OCI-LY3 (cell line): Measurements from ENCODE around the gene GGN.

Experiments used
- H2AFZ ChIP-seq: fragments of 200-600, 300-600 bp; shearing (Covaris generic); 2 replicates; pipeline ENCODE4 v1.6.0; 2014; ENCODE audit warnings: antibody characterized with exemption, low read depth, low read length
- H3K27ac ChIP-seq: fragments of 200-600, 300-600 bp; sonication (generic); 2 replicates; pipeline ENCODE4 v1.5.1; 2014; ENCODE audit warnings: mild to moderate bottlenecking, low read length, moderate library complexity, mixed read lengths
- H3K27me3 ChIP-seq: fragments of 200-600, 300-600 bp; sonication (generic); 2 replicates; pipeline ENCODE4 v1.6.1; 2014; ENCODE audit warnings: low read depth, low read length, mixed read lengths
- H3K36me3 ChIP-seq: fragments of 200-600, 300-600 bp; sonication (generic); replicated peaks from 2 replicates; pipeline ENCODE3; 2014; ENCODE audit warnings: low read depth, low read length, mixed read lengths
- H3K4me1 ChIP-seq: fragments of 300-600, 200-600 bp; sonication (generic); 2 replicates; pipeline ENCODE4 v1.6.1; 2014; ENCODE audit warnings: low read length, mixed read lengths
- H3K4me2 ChIP-seq: fragments of 200-600, 300-600 bp; sonication (generic); 2 replicates; pipeline ENCODE4 v1.6.1; 2014; ENCODE audit warnings: low read length, mixed read lengths
- H3K4me3 ChIP-seq: fragments of 300-600, 200-600 bp; sonication (generic); 2 replicates; pipeline ENCODE4 v1.5.1; 2014; ENCODE audit warnings: antibody characterized with exemption, mild to moderate bottlenecking, low read length, moderate library complexity
- H3K79me2 ChIP-seq: fragments of 300-600, 200-600 bp; shearing (Covaris generic); 2 replicates; pipeline ENCODE4 v1.6.1; 2014; ENCODE audit warnings: mild to moderate bottlenecking, low read length, mixed read lengths
- H3K9ac ChIP-seq: fragments of 300-600, 200-600 bp; shearing (Covaris generic); 2 replicates; pipeline ENCODE4 v1.6.0; 2014; ENCODE audit warnings: mild to moderate bottlenecking, low read length, moderate library complexity
- H3K9me3 ChIP-seq: fragments of 200-600, 300-600 bp; shearing (Covaris generic); 2 replicates; pipeline ENCODE4 v1.6.1; 2014; ENCODE audit warnings: low read length, mixed read lengths; ENCODE audit not compliant: insufficient read depth
- H4K20me1 ChIP-seq: fragments of 200-600, 300-600 bp; sonication (generic); 2 replicates; pipeline ENCODE4 v1.6.1; 2016; ENCODE audit warnings: low read length, mixed read lengths; ENCODE audit not compliant: insufficient read depth
- EZH2phosphoT487 ChIP-seq: fragments of 200-600 bp; shearing (Covaris generic); IDR thresholded peaks from 2 replicates; pipeline ENCODE4 v1.6.1; 2018; ENCODE audit warnings: antibody characterized with exemption, mixed run types, low read depth
- TF ChIP-seq, protein P1 (sequence below): fragments of 200-600, 300-600 bp; sonication (generic); IDR thresholded peaks from 2 replicates; pipeline ENCODE4 v1.5.1; 2014; ENCODE audit warnings: antibody characterized with exemption, low read length, low read depth

GGN gene

DNA sequence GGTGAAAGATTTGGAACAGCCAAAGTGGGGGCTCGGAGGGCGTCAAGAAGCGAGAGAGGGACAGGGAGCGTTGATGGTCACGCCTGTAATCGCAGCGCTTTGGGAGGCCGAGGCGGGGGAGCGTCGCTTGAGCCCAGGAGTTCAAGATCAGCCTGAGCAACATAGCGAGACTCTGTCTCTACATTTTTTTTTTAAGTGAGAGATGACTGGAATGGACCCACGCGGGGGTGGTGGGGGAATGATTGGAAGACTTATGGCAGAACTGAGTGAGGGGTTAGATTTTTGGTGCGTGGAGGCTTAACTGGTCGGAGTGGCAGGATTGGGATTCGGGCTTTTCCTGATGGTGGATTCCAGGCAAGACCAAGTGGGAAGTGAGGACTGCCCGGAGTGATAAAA is 12.7 kb downstream of the GGN start:
- no peaks in the 10 kb centered on the region for H3K27me3 ChIP-seq
- H3K4me1 ChIP-seq, result peaks cover 14% of the 10 kb centered on the region
- peak overlapping the region; percentile 58 for H3K27ac ChIP-seq
- peak overlapping the region; percentile 90 for H3K9ac ChIP-seq
- H3K79me2 ChIP-seq, result peaks cover 41% of the 10 kb centered on the region
- H3K36me3 ChIP-seq, result peaks cover 25% of the 10 kb centered on the region
- peak overlapping the region; percentile 55; the same call in 1 of the 2 replicates for H2AFZ ChIP-seq
- peaks cover 4% of the 10 kb centered on the region; the same call in 1 of the 2 replicates for H4K20me1 ChIP-seq
- no peak for TF ChIP-seq EZH2phosphoT487
- TF ChIP-seq, protein P1, sequence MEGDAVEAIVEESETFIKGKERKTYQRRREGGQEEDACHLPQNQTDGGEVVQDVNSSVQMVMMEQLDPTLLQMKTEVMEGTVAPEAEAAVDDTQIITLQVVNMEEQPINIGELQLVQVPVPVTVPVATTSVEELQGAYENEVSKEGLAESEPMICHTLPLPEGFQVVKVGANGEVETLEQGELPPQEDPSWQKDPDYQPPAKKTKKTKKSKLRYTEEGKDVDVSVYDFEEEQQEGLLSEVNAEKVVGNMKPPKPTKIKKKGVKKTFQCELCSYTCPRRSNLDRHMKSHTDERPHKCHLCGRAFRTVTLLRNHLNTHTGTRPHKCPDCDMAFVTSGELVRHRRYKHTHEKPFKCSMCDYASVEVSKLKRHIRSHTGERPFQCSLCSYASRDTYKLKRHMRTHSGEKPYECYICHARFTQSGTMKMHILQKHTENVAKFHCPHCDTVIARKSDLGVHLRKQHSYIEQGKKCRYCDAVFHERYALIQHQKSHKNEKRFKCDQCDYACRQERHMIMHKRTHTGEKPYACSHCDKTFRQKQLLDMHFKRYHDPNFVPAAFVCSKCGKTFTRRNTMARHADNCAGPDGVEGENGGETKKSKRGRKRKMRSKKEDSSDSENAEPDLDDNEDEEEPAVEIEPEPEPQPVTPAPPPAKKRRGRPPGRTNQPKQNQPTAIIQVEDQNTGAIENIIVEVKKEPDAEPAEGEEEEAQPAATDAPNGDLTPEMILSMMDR, result no peak
- no peaks in the 10 kb centered on the region for H3K9me3 ChIP-seq
- peak overlapping the region; percentile 82 for H3K4me3 ChIP-seq
- peak overlapping the region; percentile 82 for H3K4me2 ChIP-seq

DNA sequence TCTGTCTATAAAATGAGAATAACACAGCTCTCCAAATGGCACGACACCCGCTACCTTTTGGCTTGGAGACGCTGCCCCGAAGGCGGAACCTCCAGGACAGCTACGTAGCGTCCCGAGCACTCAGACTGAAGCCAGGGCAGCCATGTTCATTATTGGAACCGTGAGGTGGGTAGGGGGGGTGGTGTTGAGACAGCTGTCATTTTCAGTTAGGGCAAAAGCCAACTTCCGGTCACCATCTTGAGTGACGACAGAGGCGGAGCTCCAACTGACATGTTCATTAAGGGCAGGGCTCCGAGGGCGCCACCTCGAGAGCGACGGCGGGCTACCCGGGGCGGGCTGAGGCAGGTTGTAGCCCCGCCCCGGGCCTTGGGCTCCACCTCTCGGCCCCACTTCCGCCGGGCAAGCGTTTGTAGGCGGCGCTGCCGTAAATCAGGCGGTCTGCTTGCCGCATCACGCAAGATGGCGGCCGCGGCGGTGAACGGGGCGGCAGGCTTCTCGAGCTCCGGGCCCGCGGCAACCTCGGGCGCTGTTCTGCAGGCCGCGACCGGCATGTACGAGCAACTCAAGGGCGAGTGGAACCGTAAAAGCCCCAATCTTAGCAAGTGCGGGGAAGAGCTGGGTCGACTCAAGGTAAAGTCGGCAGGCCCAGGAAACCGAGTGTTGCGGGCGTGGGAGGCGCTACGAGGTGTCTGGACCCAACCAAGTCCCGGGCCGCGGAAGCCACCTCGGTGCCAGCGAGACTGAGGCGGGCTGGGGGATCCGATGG is 13.3 kb downstream of the GGN start, which contains the start of gene PSMD8:
TSS of gene PSMD8 (plus strand) at position 240 of the 766 bp plus-strand sequence. CDS start at position 271, 31 bp downstream.
- Histone ChIP-seq H3K36me3 (peaks cover 24% of the 10 kb centered on the region), H3K9me3 (no peaks in the 10 kb centered on the region), H3K27me3 (no peaks in the 10 kb centered on the region), H3K4me3 (peak within 1 kb of the TSS; percentile 82), H4K20me1 (peaks cover 4% of the 10 kb centered on the region; the same call in 1 of the 2 replicates), H2AFZ (peak within 1 kb of the TSS; percentile 56), H3K79me2 (peaks cover 41% of the 10 kb centered on the region), H3K27ac (peak within 1 kb of the TSS; percentile 58), H3K4me1 (peaks cover 14% of the 10 kb centered on the region), H3K4me2 (peak within 1 kb of the TSS; percentile 87), H3K9ac (peak within 1 kb of the TSS; percentile 90)
- TF ChIP-seq, protein P1, result peak; percentile 39
- no peak for TF ChIP-seq EZH2phosphoT487

DNA sequence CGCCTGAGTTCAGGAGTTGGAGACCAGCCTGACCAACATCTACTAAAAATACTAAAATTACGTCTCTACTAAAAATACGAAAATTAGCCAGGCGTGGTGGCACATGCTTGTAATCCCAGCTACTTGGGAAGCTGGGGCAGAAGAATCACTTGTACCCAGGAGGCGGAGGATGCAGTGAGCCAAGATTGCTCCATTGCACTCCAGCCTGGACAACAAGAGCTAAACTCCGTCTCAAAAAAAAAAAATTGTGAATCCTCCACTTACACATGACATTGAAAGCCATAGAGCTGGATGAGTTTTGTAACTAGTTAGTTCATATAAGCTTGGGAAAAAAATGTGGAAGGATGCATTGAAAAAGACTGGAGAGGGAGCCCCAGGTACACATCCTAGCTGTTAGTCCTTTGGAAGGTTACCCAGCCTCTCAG is 13.9 kb downstream of the GGN start:
- Histone ChIP-seq H3K4me3 (peak overlapping the region; percentile 76), H3K9me3 (no peaks in the 10 kb centered on the region), H3K9ac (peak overlapping the region; percentile 78), H3K79me2 (peaks cover 38% of the 10 kb centered on the region), H3K36me3 (peaks cover 18% of the 10 kb centered on the region), H3K4me1 (peaks cover 14% of the 10 kb centered on the region), H4K20me1 (peaks cover 4% of the 10 kb centered on the region; the same call in 1 of the 2 replicates), H3K27me3 (no peaks in the 10 kb centered on the region), H2AFZ (peak overlapping the region; percentile 56), H3K27ac (peak overlapping the region; percentile 28), H3K4me2 (peak overlapping the region; percentile 87)
- TF ChIP-seq, protein P1, result no peak
- TF ChIP-seq EZH2phosphoT487, result no peak

DNA sequence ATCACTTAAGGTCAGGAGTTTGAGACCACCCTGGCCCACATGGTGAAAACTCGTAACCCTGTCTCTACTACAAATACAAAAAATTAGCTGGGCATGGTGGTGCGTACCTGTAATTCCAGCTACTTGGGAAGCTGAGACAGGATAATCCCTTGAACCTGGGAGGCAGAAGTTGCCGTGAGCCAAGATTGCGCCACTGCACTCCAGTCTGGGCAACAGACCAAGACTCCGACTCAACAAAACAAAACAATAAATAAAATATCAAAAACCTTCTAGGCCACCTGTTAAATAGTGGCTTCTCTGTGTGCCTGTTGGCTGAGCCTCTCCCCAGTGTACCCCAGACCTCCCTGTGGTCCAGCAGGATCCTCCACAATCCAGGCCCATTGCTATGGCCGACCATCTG is 16.8 kb downstream of the GGN start:
- H3K27me3 ChIP-seq, result no peaks in the 10 kb centered on the region
- peaks cover 2% of the 10 kb centered on the region for H3K36me3 ChIP-seq
- peaks cover 4% of the 10 kb centered on the region; the same call in 1 of the 2 replicates for H4K20me1 ChIP-seq
- peaks cover 15% of the 10 kb centered on the region for H3K79me2 ChIP-seq
- no peaks in the 10 kb centered on the region for H3K9me3 ChIP-seq
- no peak overlapping the region for H3K9ac ChIP-seq
- TF ChIP-seq, protein P1, result no peak
- TF ChIP-seq EZH2phosphoT487, result no peak
- no peak overlapping the region for H3K27ac ChIP-seq
- H2AFZ ChIP-seq, result no peak overlapping the region
- H3K4me2 ChIP-seq, result no peak overlapping the region
- no peak overlapping the region for H3K4me3 ChIP-seq
- H3K4me1 ChIP-seq, result peaks cover 11% of the 10 kb centered on the region
